T-helper 2 cell (primary cell): ENCODE results near the gene TEX14.

ENCODE experiments used
- DNase-seq, 5 experiments: peaks; one replicate each; pipeline versions ENCODE4 v3.0.0 to v3.0.0-alpha.2; 2012 to 2022

Gene TEX14

DNA sequence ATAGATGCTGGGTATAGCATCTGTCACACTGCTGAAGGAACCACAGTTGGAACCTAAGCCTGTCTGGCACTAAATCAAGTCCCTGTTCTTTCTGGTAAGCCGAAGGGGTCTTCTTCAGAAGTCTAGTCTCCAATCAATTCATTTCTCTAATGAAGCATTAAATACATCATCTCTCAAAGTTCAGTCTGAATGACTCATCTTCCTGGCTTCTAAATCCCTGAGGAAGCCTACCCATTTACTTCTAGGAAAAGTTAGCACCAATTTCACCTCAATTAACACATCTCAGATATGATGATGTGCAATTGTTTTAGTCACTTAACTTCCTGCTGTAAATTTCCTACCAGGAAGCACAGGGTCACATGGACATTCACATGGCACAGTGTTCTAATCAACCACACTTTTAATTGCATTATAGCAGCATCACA lies 49.9 kb downstream of the TEX14 start:
- no peak for DNase-seq

DNA sequence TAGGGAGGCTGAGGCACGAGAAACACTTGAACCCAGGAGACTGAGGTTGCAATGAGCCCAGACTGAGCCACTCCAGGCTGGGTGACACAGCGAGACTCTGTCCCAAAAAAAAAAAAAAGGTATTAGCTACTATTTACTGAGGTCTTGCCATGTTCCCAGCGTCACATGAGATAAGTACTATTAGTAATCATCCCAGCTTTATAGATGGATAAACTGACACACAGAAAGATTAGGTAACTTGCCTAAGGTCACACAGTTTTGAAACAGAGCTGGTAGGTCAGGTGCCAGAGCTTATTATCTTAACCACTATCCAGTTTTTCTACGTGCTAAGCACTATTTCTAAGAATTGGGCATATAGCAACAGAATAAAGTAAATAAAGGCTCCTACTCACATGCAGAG lies 51.6 kb downstream of the TEX14 start:
- no peak for DNase-seq

DNA sequence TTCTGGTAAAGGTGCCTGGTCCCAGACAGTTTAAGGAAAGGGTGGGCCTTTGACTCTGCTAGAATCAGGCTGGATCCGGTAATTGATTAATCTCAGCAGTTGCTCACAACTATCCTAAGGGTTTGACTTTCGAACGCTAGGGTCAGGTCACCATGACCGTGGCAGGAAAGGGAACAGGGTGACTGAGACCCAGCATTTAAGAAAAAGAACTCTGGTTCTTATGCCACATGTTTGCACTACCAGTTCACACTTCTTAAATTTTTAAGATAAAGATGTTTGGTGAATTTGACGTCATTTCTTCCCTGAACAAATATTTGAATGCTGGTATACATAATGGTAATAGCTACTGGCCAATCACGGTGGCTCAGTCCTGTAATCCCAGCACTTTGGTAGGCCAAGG lies 52.2 kb downstream of the TEX14 start:
- no peak for DNase-seq

DNA sequence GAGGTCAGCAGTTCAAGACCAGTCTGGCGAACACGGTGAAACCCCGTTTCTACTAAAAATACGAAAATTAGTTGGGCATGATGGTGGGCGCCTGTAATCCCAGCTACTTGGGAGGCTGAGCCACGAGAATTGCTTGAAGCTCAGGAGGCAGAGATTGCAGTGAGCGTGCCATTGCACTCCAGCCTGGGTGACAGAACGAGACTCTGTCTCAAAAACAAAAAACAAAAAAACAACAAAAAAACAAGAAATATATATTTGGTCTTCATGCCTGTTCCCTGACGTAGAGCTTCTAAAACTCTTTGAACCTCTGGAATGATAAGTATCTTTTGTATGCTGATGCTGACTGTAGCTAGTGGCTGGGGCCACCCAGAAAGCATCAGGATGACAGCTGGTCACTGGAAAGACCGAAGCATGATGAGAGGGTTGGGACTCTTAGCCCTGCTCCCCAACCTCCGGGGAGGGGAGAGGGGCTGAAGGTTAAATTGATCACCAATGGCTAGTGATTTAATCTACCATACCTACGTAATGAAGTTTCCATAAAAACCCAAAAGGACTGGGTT lies 54.8 kb downstream of the TEX14 start:
- no peak for DNase-seq

DNA sequence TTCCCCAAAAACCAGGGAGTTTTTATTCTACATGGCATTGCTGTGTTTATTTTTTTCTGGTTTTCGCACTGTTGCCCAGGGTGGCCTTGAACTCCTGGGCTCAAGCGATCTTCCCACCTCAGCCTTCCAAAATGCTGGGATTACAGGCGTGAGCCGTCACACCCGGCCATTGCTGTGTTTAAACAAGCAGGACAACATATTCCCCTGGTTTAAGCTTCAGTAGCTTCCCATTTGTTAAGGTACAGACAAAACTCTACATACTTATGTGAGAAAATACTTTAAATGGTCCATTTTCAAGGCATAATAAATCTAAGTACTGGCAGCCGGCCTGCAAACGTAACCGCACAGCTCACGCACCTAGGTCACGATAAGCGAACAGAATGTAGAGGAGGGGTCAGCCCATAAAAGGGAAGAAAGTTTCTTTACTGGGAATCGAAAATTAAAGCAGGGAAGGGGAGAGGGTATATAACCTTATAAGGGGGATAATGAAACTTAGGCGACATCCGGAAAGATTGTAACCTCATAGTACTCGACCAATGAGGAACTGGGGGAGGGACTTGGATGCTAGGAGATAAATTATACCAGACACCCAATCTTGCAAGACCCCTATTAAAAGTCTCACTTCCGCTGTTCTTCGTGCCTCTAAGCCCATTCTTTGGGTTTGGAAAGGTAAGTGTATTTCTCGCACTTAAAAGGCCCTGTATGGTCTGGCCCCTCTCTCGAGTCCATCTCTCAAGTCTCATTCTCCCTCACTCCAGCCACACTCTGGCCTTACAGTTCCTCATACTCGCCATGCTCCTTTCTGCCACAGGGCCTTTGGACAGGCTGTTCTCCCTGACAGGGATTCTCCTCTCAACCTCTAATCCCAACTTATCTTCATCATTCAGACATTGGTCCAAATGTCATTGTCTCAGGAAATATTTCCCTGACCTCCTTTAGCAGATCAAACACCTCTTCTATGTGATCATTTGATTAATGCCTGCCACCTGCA lies 59.2 kb downstream of the TEX14 start:
- DNase-seq: no peak

DNA sequence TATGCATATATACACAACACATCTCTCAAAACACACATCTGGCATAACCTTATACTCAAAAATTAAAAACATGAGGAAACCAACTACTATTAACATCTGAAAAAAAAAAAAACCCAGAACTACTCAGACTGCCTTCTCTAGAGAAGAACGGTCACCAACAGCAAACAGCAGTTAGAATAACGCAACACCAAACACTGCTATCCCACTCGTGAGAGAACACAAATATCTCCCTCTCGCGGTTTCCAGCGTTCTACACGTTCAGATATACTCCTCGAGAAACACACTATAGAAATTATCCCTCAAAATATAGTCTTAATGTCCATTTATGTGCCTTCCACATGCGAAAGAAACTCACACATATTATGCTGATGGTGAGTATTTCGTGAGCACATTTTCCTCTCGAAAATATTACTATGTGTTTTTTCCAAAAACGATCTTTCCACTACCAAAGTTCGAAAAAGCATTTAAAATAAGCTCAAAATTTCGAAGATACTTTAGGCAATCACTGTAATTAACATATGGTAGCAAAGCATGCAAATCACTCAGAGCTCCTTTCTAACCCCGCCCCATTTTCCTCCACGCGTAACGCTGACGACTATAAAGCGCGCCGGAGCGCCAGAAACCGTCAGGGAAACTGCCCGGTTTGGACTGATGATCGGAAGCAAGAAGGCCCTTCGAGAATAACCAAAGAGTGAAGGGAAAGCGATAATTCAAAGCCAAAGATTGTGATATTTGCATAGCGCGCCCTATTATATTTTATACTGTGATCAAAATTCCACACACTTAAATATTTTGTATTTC lies 60.1 kb downstream of the TEX14 start:
- DNase-seq: peak; percentile 74 to 97 (median 89)

DNA sequence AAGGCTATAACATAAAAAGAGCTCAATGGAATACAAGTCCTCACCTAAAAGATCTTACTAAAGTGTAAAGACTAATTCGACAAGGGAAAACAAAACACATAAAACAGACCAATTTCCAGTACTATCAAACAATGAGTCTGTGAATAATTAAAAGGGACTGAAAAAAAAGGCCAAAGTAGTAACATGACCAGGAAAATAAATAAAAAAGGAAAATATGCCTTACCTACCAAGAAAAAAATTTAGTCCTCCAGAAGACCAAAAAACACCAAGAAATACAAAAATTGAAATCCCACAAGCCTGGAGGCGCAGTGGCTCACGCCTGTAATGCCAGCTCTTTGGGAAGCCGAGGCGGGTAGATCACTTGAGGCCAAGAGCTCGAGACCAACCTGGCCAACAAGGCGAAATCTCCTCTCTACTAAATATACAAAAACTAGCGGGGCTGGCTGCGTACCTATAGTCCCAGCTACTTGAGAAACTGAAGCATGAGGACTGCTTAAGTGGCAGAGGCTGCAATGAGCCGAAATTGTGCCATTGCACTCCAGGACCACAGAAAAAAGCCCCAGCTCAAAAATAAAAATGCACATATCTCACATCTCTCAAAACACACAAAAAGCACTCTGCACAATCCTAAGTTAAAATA lies 60.8 kb downstream of the TEX14 start:
- DNase-seq: peak in 2 of 5 experiments; percentile 17 to 20

DNA sequence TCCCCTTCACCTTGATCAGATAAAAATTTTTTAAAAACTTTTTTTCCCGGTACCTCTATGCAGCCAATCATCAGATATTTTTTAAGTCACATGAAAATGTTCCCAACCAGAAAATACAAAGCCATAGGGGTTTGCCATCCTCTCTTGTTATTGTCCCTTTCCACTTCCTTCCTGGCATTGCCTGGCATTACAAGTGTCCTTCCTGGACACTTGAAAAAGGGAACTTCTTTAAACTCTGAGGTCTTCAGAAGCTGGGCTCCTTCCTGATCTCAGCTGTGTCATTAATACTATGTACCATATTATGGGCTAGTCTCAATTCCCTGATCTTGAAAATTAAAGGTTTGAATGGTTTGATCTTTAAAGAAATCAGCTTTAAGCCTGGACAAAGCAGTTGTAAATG lies 64.9 kb downstream of the TEX14 start:
- no peak for DNase-seq

DNA sequence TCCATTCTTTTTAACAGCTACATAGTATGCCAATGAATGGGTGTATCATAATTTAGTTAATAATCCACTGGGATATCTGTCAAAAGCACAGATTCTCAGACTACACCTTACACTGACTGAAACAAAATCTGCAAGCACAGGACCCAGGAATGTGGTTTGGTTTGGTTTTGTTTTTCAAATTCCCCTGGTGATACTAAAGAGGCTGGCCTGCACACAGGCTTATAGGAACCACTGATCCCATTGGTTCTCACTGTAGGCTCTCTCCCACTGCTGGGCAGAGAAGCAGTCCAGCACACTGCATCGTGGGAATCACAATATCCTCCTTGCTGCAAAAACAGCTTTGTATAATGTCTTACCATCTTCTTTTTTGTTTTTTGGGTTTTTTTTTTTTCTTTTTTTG lies 67.1 kb downstream of the TEX14 start:
- no peak for DNase-seq

DNA sequence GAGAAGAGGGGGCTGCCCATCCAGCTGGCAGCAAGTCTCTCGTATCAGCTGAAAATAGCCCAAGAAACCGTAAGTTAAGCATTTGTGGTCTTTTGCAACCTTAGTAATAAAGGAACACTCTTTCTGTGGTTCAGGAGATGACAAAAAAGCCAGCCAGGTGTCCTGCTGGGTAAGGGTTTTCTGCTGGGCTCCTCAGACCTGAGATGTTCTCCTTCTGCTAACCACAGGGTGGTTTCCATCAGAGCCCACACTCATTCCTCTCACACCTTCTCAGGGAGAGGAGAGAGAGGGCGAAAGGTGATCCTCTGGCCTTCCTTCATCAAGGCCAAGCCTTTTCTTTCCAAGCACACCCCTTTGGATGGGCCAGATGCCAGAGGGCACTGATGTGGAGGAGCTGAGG lies 70.7 kb downstream of the TEX14 start:
- peak in 1 of 5 experiments; percentile 42 for DNase-seq

DNA sequence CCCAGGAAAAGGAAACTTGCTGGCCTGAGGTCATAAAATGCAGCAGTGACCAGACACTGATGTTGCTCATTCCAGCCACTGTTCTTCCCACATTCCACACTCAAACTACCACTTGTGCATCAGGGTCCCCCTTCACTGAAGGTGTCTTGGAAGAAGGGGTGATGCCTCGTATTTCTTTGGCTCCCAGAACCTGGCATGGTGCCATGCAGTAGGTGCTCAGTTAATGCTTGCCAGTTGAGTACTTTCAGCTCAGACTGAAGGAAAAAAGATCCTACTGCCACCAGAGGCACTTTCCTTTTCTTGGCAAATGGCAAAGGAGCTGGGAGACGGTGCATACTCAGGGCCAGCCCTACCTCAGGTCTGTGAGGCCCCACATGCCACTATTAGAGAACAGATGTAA lies 73.5 kb downstream of the TEX14 start:
- no peak for DNase-seq

DNA sequence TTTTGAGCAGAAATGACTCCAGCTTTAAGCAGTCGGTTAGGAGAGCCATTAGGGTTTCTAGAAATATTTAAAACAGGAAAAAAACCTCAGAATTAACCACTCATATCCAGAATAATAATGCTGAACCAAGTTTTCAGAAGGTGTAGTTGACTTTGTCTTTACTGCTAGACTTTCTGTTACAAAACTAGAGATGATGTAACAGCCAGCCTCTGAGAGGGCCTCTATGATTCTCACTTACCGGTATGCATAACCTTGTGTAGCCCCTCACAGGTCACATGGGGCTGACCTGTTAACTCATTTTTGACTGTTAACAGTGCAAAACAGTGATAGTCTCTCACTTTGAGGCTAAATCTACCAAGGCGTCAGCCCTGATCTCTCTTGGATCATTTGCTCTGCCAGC lies 74.3 kb downstream of the TEX14 start:
- DNase-seq: no peak

DNA sequence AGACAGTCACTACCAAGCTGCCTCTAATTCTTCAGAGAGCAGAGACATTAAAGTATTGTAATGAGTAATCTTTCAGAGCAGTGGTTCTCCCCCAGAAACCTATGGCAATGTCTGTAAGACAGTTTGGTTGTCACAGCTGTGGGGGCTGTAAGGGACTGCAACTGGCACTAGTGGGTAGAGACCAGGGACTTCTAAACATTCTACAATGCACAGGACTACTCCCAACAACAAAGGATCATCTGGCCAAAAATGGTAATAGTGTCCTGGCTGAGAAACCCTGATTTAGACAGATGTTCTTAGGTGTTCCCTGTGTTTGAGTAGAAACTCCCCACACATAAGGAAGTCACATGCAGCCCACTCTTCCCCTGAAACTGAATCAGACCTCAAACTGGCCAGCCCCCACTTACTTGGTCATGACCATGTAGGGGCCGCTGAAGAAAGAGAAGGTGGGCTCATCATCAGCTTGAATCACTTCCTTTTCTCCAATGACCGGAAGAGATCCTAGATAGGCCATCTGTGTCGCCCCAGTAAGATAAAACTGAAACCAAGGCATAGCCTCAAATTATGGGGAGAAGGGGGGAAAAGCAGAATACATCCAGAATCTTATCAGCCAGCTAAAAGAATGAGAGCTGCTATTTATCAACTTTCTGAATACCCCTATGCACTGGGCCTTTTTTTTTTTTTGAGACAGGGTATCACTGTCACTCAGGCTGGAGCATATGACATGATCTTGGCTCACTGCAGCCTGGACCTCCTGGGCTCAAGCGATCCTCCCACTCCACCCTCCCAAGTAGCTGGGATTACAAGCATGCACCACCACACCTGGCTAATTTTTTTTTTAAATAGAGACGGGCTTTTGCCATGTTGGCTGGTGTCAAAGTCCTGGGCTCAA lies 75.8 kb downstream of the TEX14 start:
- DNase-seq: peak in 1 of 5 experiments; percentile 64

DNA sequence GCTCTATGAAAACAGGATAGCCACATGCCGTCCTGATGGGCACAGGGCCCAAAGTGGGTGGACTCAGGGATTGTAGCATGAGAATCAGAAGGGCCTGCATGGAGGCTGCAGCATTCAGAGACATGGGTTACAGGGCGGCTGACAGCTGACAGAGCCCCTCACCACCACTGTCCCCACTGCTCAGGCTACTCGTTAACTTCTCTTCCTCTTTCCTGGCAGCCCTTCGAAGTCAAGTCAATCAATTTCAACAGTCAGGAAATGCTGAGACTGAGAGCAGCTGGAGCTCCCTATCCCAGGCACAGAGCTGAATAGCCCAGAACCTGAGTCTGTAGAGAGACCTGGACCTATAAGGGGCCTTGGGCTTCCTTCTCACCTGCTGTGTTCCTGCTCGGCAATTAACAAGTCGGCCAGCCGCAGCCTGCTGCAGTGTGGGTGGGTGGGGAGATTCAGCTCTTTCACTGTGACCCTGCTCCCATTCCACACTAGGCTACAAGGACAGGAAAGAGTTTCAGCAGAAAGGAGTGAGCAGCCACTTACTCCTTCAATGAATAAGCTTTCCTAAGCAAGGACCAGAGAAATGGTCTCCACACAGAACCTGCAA lies 76.9 kb downstream of the TEX14 start:
- no peak for DNase-seq

DNA sequence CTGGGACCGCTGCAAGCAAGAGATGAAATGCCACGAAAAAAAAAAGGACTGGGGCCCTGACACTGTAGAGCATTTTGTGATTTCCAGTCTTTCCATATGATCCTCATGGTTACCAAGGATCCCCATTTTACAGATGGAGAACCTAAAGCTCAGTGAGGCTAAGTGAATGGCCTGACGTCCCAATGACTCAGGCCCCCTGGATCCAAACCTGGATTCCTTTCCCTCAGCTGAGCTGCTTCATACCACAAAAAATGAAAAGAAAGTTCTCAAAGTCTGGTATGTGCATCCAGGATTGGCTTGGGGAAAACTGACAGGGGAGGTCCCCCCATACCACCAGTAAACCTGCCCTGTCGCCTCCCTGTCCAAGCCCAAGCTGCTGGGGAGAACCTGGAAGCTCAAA lies 80.5 kb downstream of the TEX14 start:
- DNase-seq: no peak

DNA sequence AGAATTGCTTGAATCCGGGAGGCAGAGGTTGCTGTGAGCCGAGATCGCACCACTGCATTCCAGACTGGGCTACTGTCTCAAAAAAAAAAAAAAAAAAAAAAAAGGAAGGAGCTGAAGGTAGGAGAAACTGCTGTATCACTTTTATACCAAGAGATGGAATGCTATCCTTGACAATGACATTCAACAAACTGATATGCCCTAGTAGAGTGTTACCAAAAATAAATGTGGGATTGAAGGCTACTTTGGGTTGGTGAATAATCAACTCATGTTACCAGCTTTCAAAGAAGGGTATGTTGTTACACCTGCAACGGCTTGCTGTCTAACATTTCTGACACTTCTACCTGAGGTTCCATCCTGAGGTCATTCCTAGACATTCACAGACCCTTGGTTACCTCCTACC lies 84.9 kb downstream of the TEX14 start:
- no peak for DNase-seq

DNA sequence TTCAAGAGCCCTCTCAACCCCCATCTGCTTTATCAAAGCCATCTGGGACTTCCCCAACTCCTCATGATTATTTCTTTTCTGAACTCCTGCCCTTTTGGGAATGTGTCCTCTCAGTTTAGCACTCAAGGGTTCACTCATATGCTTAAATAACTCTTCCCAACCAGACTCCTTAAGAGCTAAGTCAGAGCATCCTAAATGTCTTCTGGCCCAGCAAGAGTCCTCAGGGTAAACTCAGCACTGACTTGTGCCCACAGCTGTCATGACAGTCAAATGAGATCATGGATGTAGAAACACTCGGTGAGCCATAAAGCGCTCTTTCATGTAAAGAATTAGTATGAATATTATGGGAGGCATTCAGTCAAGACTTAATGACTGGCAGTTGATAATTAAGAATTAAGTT lies 85.9 kb downstream of the TEX14 start:
- no peak for DNase-seq

DNA sequence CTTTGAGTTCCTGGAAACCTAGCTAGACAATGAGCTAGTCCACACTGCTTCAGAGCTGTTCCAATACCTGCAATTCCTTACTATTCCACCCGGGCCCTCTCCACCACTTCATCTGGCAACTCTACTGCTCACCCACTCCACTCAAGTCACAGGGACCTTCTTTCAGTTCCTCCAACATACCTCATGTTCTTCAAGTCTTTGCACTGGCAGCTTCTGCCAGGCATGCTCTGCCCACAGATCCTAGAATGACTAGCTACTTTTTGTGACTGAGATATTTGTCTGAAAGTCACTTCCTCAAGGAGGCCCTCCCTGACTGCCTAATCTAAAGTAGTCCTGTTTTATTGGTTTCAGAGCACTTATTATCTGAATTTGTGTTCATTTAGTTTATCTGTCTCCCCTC lies 86.4 kb downstream of the TEX14 start:
- peak in 1 of 5 experiments; percentile 76 for DNase-seq

DNA sequence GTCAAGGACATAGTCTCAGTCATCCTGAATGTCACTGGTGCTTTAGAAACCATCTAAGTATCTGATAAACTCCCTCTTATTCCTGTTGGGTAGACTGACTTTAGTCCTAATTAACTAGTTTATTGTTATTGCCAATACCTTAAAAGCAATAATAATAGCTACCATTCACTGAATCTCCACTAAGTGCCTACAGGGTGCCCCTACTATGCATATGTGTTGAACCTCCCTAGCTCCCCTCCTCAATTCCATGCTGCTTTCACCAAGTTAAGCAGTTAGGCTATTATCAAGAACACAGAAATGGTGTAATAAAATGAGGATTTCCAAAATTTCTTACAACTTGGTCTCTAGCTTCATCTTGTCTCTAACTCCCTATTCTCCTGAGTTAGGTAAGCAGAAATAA lies 89.9 kb downstream of the TEX14 start:
- DNase-seq: no peak

DNA sequence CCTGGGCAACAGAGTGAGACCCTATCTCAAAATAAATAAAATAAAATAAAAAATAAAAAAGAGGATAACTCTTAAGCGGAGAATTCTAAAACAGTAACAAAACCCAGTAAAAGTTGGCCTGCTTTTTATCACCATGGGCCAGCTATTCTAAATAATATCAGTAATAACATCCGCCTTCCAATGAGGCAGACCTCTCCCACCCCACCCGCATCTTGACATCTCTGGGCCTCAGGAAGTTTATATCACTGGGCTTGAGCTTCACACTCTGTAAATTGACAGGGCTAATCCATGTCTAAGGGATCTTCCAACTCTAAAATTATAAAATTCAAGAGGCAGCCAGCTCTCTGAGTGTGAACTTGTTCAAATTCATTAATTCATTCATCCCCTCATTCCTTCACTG lies 94.5 kb downstream of the TEX14 start:
- DNase-seq: no peak

DNA sequence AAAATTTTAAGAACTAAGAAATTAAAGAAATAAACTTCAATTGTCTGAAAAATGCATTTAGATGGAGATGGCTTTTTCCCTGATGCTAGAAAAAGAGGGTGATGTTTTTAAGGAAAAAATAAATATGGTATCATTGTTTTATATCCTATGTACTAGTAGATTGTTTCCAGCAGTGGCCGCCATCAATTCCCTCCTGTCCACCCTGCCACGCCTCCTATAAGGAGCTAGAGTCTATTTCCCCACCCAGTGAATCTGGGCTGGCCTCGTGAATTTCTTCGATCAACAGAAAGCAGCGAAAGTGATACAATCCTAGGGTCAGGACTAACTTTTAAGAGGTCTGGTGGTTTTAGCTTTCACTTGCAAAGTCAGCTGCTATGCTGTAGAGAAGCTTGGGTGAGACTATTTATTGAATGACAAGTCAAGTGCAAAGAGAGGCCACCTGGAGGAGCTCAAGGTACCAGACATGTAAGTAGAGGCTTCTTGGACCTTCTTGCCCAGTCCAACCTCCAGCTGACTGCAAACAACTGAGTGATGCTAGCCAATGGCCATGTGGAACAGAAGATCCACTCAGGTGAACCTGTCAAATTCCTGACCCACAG lies 96.6 kb downstream of the TEX14 start:
- no peak for DNase-seq
